H9 (cell line): Measurements from ENCODE around the gene TSPEAR. TPM values are rescaled to one million over a fixed set of nuclear protein-coding genes. Genes with fewer than 3 reads are reported as not detected.

ENCODE experiments used
- DNase-seq: peaks from one replicate; pipeline ENCODE4 v3.0.0-alpha.2; 2017
- H2AFZ ChIP-seq: one replicate; pipeline ENCODE4 v1.6.1; 2013; ENCODE audit warnings: mild to moderate bottlenecking, low read length, control low read depth, moderate library complexity
- H2AK5ac ChIP-seq: 2 replicates; pipeline ENCODE4 v1.6.1; 2013; ENCODE audit warnings: low read length, control low read depth, mixed read lengths; ENCODE audit not compliant: insufficient read length
- H2BK120ac ChIP-seq: one replicate; pipeline ENCODE4 v1.6.1; 2013; ENCODE audit warnings: low read depth, mild to moderate bottlenecking, low read length, control low read depth, inconsistent platforms; ENCODE audit not compliant: poor library complexity, severe bottlenecking
- H2BK12ac ChIP-seq: 2 replicates; pipeline ENCODE4 v1.6.1; 2013; ENCODE audit warnings: low read length, control low read depth, mixed read lengths, low read depth; ENCODE audit not compliant: insufficient read length
- H2BK15ac ChIP-seq: 2 replicates; pipeline ENCODE4 v1.6.1; 2013; ENCODE audit warnings: low read depth, low read length, control low read depth
- H2BK20ac ChIP-seq: one replicate; pipeline ENCODE4 v1.6.1; 2013; ENCODE audit warnings: low read depth, mild to moderate bottlenecking, low read length, control low read depth, inconsistent platforms; ENCODE audit not compliant: poor library complexity, severe bottlenecking
- H2BK5ac ChIP-seq: 2 replicates; pipeline ENCODE4 v1.6.1; 2013; ENCODE audit warnings: low read length, control low read depth, mixed read lengths; ENCODE audit not compliant: insufficient read length
- H3K14ac ChIP-seq: 2 replicates; pipeline ENCODE4 v1.6.1; 2013; ENCODE audit warnings: low read length, control low read depth; ENCODE audit not compliant: insufficient read depth
- H3K18ac ChIP-seq: 2 replicates; pipeline ENCODE4 v1.6.1; 2013; ENCODE audit warnings: low read depth, mild to moderate bottlenecking, mixed read lengths, low read length, control low read depth; ENCODE audit not compliant: insufficient read length
- H3K23ac ChIP-seq: 2 replicates; pipeline ENCODE4 v1.6.1; 2013; ENCODE audit warnings: low read length, control low read depth, mixed read lengths, low read depth; ENCODE audit not compliant: insufficient read length
- H3K23me2 ChIP-seq: 2 replicates; pipeline ENCODE4 v1.6.1; 2013; ENCODE audit warnings: low read depth, mild to moderate bottlenecking, mixed read lengths, low read length, control low read depth; ENCODE audit not compliant: insufficient read length, poor library complexity, severe bottlenecking
- H3K27ac ChIP-seq: 2 replicates; pipeline ENCODE4 v1.5.1; 2013; ENCODE audit warnings: low read length, control low read depth, mixed read lengths, low read depth; ENCODE audit not compliant: insufficient read length
- H3K27me3 ChIP-seq: 2 replicates; pipeline ENCODE4 v1.6.1; 2013; ENCODE audit warnings: low read length, control low read depth, inconsistent platforms; ENCODE audit not compliant: insufficient read depth
- H3K4ac ChIP-seq: 2 replicates; pipeline ENCODE4 v1.6.1; 2013; ENCODE audit warnings: low read depth, mild to moderate bottlenecking, control low read depth, inconsistent platforms, low read length, moderate library complexity
- H3K4me1 ChIP-seq: 2 replicates; pipeline ENCODE4 v1.6.1; 2013; ENCODE audit warnings: low read length, control low read depth, inconsistent platforms; ENCODE audit not compliant: insufficient read depth
- H3K4me2 ChIP-seq: 2 replicates; pipeline ENCODE4 v1.6.1; 2013; ENCODE audit warnings: low read length, control low read depth, mixed read lengths; ENCODE audit not compliant: insufficient read length, insufficient read depth
- H3K56ac ChIP-seq: 2 replicates; pipeline ENCODE4 v1.6.1; 2013; ENCODE audit warnings: low read depth, mild to moderate bottlenecking, mixed read lengths, low read length, control low read depth; ENCODE audit not compliant: insufficient read length
- H3K79me1 ChIP-seq: 2 replicates; pipeline ENCODE4 v1.6.1; 2013; ENCODE audit warnings: low read depth, mild to moderate bottlenecking, moderate library complexity, low read length, control low read depth, inconsistent platforms; ENCODE audit not compliant: insufficient read depth, poor library complexity, severe bottlenecking
- H3K79me2 ChIP-seq: 2 replicates; pipeline ENCODE4 v1.6.1; 2013; ENCODE audit warnings: low read length, control low read depth, inconsistent platforms; ENCODE audit not compliant: insufficient read depth
- H3K9ac ChIP-seq: 2 replicates; pipeline ENCODE4 v1.6.1; 2013; ENCODE audit warnings: low read length, control low read depth, mixed read lengths; ENCODE audit not compliant: insufficient read length; ENCODE audit errors: extremely low read depth
- H3K9me3 ChIP-seq: one replicate; pipeline ENCODE4 v1.6.1; 2013; ENCODE audit warnings: low read depth, low read length, inconsistent platforms; ENCODE audit not compliant: control insufficient read depth
- H3T11ph ChIP-seq: one replicate; pipeline ENCODE4 v1.6.1; 2013; ENCODE audit warnings: mild to moderate bottlenecking, low read length, control low read depth, inconsistent platforms
- H4K20me1 ChIP-seq: one replicate; pipeline ENCODE4 v1.6.1; 2013; ENCODE audit not compliant: control insufficient read depth, insufficient read length, insufficient read depth
- H4K5ac ChIP-seq: 2 replicates; pipeline ENCODE4 v1.6.1; 2013; ENCODE audit warnings: low read depth, mild to moderate bottlenecking, mixed read lengths, low read length, control low read depth; ENCODE audit not compliant: insufficient read length
- H4K8ac ChIP-seq: replicated peaks from 2 replicates; pipeline ENCODE4 v1.6.1; 2013; ENCODE audit warnings: low read length, control low read depth, mixed read lengths, low read depth; ENCODE audit not compliant: insufficient read length
- H4K91ac ChIP-seq: 2 replicates; pipeline ENCODE4 v1.6.1; 2013; ENCODE audit warnings: low read depth, mild to moderate bottlenecking, moderate library complexity, mixed read lengths, low read length, control low read depth; ENCODE audit not compliant: insufficient read length
- H3K27ac Mint-ChIP-seq, 3 experiments: 2 replicates in 2 of 3; 3 replicates in 1 of 3; pipeline ENCODE4 v1.8.0; 2020 to 2021; ENCODE audit warnings: mixed read lengths in 3 of 3, mild to moderate bottlenecking in 1 of 3, moderate library complexity in 1 of 3
- H3K27me3 Mint-ChIP-seq: 2 replicates; pipeline ENCODE4 v1.8.0; 2021; ENCODE audit warnings: low read depth, mild to moderate bottlenecking, moderate library complexity, mixed read lengths
- H3K36me3 Mint-ChIP-seq, 3 experiments: 2 replicates in 2 of 3; 3 replicates in 1 of 3; pipeline ENCODE4 v1.8.0; 2020 to 2021; ENCODE audit warnings: low read depth in 3 of 3, mixed read lengths in 3 of 3; ENCODE audit not compliant: insufficient read depth in 1 of 3
- H3K4me1 Mint-ChIP-seq, 2 experiments: 2 replicates each; pipeline ENCODE4 v1.8.0; 2020; ENCODE audit warnings: mixed read lengths in 2 of 2
- H3K4me3 Mint-ChIP-seq, 2 experiments: 2 replicates in 1 of 2; 3 replicates in 1 of 2; pipeline ENCODE4 v1.8.0; 2020 to 2021; ENCODE audit warnings: mild to moderate bottlenecking in 2 of 2, mixed read lengths in 2 of 2, moderate library complexity in 1 of 2
- H3K9me3 Mint-ChIP-seq, 2 experiments: 2 replicates in 1 of 2; 3 replicates in 1 of 2; pipeline ENCODE4 v1.8.0; 2020; ENCODE audit warnings: mild to moderate bottlenecking in 2 of 2, mixed read lengths in 2 of 2, moderate library complexity in 1 of 2
- WGBS: extraction: QIAGEN DNeasy Blood & Tissue Kit; methylation state at CpG from one replicate; pipeline ENCODE4 v1.1.7; 2013; ENCODE audit warnings: missing lambda C conversion rate, low lambda C conversion rate, mixed read lengths; ENCODE audit not compliant: insufficient read length; ENCODE audit errors: extremely low coverage; 5-methylcytosine and 5-hydroxymethylcytosine counted together
- total RNA-seq: library from RNA; stranded (reverse); gene quantifications from 2 replicates; pipeline ENCODE4 v1.2.1, GENCODE V29; 2021
- TF ChIP-seq, protein P1 (sequence below): fragments of 200-600 bp; sonication (generic); conservative IDR thresholded peaks from 3 replicates; pipeline ENCODE4 v1.8.0; 2021; ENCODE audit warnings: antibody characterized with exemption, mild to moderate bottlenecking

Gene TSPEAR
- total RNA-seq, 1 experiment from 2014 or later: 1.3 TPM

DNA sequence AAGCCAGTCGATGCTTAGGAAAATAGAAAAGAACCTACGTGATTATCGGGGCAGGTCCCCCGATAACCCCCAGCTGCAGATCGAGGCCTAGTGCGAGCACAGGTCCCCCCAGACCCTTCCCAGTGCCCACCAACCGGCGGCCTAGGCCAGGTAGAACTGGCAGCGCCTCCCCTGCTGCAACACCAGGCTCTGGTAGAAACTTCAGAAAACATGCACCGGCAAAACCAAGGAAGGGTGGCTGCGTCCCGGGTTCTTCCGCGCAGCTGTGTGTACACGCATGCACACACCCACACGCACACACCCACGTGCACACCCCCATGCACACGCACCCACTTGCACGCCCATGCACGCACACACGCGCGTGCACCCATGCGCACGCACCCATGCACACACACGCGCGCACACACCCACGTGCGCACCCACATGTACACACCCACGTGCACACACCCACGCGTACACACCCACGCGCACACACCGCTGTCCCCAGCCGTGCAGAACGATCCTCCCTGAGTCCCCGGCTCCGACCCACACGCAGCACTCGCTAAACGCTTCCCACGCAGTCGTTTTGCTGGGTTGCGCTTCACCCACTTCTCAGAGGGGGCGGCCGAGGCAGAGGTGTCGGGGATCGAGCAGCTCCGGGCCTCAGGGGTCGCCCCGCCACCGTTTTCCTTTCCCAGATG, 5.2 kb downstream of the TSPEAR start:
- Histone ChIP-seq H4K20me1 (no peaks in the 10 kb centered on the region), H3K4me2 (peak overlapping the region; percentile 39), H4K5ac (peak overlapping the region; percentile 10), H3K14ac (peak overlapping the region; percentile 6; the same call in 1 of the 2 replicates), H3K27ac (no peak overlapping the region), H3K56ac (no peak overlapping the region), H2BK20ac (no peak overlapping the region), H3K23ac (no peak overlapping the region), H2BK12ac (peak overlapping the region; percentile 58), H3K79me1 (no peaks in the 10 kb centered on the region), H3K4me1 (peaks cover 12% of the 10 kb centered on the region; the same call in 1 of the 2 replicates), H3T11ph (no peak overlapping the region), H2BK120ac (no peak overlapping the region), H4K91ac (no peak overlapping the region), H4K8ac (no peak overlapping the region), H3K18ac (peak overlapping the region; percentile 19), H3K27me3 (peaks cover 42% of the 10 kb centered on the region; the same call in 1 of the 2 replicates), H3K9ac (no peak overlapping the region), H2AFZ (no peak overlapping the region), H3K9me3 (no peaks in the 10 kb centered on the region), H2AK5ac (no peak overlapping the region), H3K79me2 (no peaks in the 10 kb centered on the region), H3K23me2 (peaks cover 32% of the 10 kb centered on the region), H2BK15ac (no peak overlapping the region), H3K4ac (no peak overlapping the region), H2BK5ac (no peak overlapping the region)
- TF ChIP-seq, protein P1, sequence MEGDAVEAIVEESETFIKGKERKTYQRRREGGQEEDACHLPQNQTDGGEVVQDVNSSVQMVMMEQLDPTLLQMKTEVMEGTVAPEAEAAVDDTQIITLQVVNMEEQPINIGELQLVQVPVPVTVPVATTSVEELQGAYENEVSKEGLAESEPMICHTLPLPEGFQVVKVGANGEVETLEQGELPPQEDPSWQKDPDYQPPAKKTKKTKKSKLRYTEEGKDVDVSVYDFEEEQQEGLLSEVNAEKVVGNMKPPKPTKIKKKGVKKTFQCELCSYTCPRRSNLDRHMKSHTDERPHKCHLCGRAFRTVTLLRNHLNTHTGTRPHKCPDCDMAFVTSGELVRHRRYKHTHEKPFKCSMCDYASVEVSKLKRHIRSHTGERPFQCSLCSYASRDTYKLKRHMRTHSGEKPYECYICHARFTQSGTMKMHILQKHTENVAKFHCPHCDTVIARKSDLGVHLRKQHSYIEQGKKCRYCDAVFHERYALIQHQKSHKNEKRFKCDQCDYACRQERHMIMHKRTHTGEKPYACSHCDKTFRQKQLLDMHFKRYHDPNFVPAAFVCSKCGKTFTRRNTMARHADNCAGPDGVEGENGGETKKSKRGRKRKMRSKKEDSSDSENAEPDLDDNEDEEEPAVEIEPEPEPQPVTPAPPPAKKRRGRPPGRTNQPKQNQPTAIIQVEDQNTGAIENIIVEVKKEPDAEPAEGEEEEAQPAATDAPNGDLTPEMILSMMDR: no peak
- Mint-ChIP-seq H3K4me1 (peaks cover 77 to 83% of the 10 kb centered on the region in 2 experiments), H3K27ac (peak overlapping the region; percentile 87 to 94 (median 94); a peak in 5 of 7 replicates), H3K27me3 (peaks cover 64% of the 10 kb centered on the region), H3K4me3 (peak overlapping the region; percentile 65 to 82), H3K9me3 (no peaks in the 10 kb centered on the region; a peak in 1 of 5 replicates), H3K36me3 (no peaks in the 10 kb centered on the region)
- WGBS: no CpG with 5 or more reads among the region's 54 CpGs
- DNase-seq: no peak
